PC-9 (cell line): ENCODE data around the gene PTBP1.

Experiments
- EZH2 ChIP-seq: fragments of 200-600 bp; sonication (generic); IDR thresholded peaks from 2 replicates; pipeline ENCODE4 v1.8.0; 2017; ENCODE audit warnings: antibody characterized with exemption, low read depth
- TF ChIP-seq, protein P1 (sequence below): fragments of 200-600 bp; sonication (generic); conservative IDR thresholded peaks from 2 replicates; pipeline ENCODE4 v1.6.1; 2017; ENCODE audit warnings: mixed run types, antibody characterized with exemption, mild to moderate bottlenecking, moderate library complexity

DNA sequence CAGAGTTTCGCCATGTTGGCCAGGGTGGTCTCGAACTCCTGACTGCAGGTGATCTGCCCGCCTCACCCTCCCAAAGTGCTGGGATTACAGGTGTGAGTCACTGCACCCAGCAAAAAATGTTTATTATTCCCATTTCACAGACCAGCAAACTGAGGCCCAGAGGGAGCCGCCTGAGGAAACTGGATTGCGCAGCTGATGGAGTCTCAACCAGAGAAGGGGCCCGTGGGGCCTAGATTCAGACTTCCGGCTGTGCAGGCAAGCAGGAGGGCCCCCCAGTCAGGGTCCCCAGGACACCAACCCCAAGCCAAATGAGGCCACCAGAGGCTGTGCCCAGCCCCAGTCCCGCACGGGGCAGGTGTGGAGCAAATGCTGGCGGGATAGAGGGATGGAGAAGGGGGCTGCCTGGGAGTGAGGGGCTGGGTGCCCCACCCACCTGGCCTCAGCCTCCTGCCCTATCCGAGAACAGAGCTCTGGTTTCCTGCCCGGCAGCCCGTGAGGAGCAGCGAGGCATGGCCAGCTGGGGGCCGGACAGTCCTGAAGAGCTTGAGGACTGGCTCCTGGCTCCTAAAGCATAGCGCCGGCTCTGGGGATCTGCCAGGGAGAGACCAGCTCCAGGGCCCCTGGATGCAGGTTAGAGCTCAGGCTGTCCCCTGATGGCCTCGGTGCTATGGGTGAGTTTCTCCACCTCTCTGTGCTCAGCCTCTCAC, 24.4 kb upstream of the PTBP1 start:
- TF ChIP-seq, protein P1, sequence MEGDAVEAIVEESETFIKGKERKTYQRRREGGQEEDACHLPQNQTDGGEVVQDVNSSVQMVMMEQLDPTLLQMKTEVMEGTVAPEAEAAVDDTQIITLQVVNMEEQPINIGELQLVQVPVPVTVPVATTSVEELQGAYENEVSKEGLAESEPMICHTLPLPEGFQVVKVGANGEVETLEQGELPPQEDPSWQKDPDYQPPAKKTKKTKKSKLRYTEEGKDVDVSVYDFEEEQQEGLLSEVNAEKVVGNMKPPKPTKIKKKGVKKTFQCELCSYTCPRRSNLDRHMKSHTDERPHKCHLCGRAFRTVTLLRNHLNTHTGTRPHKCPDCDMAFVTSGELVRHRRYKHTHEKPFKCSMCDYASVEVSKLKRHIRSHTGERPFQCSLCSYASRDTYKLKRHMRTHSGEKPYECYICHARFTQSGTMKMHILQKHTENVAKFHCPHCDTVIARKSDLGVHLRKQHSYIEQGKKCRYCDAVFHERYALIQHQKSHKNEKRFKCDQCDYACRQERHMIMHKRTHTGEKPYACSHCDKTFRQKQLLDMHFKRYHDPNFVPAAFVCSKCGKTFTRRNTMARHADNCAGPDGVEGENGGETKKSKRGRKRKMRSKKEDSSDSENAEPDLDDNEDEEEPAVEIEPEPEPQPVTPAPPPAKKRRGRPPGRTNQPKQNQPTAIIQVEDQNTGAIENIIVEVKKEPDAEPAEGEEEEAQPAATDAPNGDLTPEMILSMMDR: no peak
- TF ChIP-seq EZH2: no peak
